Spleen (tissue), 7 donors: ENCODE data around the gene SEL1L.

Source experiments
- POLR2A ChIP-seq, 3 donors: fragments of 450-650 bp; IDR thresholded peaks; one replicate each; pipeline ENCODE4 v1.5.1; 2017; ENCODE audit warnings: antibody characterized with exemption in 3 of 3, mild to moderate bottlenecking in 1 of 3
- TF ChIP-seq, protein P1 (sequence below), 11 experiments: fragments of 200-600 bp in 7 of 11; fragments of 450-650 bp in 4 of 11; sonication (generic) in 4 of 11; IDR thresholded peaks in 8 of 11; conservative IDR thresholded peaks in 3 of 11; 1 replicate in 7 of 11; 2 replicates in 4 of 11; pipeline versions ENCODE4 v1.4.0 to v1.8.0; 2016 to 2021; ENCODE audit warnings: antibody characterized with exemption in 11 of 11, inconsistent platforms in 4 of 11, mild to moderate bottlenecking in 1 of 11
- donor health status: DM: no; HTN: no; CAD: no; lungs with moderate emphysema.
- donor health status: DM: no; HTN: no; CAD: no.
- donor health status: DM: no; HTN: no; CAD: no.

DNA sequence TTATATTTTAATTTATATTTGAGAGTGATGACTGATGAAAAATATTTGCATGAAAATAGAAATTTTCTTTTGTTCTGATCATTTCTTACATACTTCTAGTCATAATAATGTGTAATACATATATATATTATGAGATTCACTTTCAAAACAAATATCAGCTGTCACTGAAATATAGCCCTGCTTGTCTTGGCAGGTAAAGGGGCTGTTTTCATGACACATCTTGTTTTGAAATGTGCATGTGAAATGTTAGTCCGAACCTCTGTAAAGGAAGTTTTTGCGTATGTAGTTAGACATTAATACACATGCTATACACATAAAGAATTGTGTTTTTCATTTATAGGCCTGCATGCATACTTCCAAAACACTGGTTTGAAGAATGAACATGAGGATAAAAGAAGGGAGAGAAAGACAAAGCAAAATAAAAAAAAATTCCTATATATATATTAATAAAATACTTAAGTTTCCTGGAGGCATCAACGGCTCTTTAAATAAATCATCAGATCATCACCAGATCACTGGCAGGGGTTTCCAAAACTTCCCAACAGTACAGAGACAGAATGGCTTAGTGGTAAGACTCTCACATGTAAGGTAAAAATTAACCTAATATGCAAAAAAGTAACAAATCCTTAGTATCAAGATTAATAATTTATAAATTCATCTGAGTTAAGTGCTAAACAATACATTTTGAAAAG lies 60.1 kb downstream of the SEL1L start:
- TF ChIP-seq POLR2A (IDR thresholded peaks at IDR 0.05), result no peak
- TF ChIP-seq, protein P1, sequence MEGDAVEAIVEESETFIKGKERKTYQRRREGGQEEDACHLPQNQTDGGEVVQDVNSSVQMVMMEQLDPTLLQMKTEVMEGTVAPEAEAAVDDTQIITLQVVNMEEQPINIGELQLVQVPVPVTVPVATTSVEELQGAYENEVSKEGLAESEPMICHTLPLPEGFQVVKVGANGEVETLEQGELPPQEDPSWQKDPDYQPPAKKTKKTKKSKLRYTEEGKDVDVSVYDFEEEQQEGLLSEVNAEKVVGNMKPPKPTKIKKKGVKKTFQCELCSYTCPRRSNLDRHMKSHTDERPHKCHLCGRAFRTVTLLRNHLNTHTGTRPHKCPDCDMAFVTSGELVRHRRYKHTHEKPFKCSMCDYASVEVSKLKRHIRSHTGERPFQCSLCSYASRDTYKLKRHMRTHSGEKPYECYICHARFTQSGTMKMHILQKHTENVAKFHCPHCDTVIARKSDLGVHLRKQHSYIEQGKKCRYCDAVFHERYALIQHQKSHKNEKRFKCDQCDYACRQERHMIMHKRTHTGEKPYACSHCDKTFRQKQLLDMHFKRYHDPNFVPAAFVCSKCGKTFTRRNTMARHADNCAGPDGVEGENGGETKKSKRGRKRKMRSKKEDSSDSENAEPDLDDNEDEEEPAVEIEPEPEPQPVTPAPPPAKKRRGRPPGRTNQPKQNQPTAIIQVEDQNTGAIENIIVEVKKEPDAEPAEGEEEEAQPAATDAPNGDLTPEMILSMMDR (IDR thresholded peaks at IDR 0.05 in 8 of 11, conservative IDR thresholded peaks at IDR 0.05 in 3 of 11), result no peak
